HFFc6 (cell line): ENCODE measurements around the gene YAF2. TPM values are rescaled to one million over a fixed set of nuclear protein-coding genes. Genes with fewer than 3 reads are reported as not detected.

Source experiments
- DNase-seq: peaks from one replicate; pipeline ENCODE4 v3.0.0-alpha.2; 2018
- H3K27ac Mint-ChIP-seq: 2 replicates; pipeline ENCODE4 v1.8.0; 2020; ENCODE audit warnings: mild to moderate bottlenecking, mixed read lengths
- H3K27me3 Mint-ChIP-seq: 2 replicates; pipeline ENCODE4 v1.8.0; 2021; ENCODE audit warnings: mild to moderate bottlenecking, moderate library complexity, mixed read lengths; ENCODE audit not compliant: insufficient read depth
- H3K36me3 Mint-ChIP-seq: 2 replicates; pipeline ENCODE4 v1.8.0; 2021; ENCODE audit warnings: low read depth, mixed read lengths
- H3K4me1 Mint-ChIP-seq: 2 replicates; pipeline ENCODE4 v1.8.0; 2020; ENCODE audit warnings: low read depth, mixed read lengths
- H3K4me3 Mint-ChIP-seq: 2 replicates; pipeline ENCODE4 v1.8.0; 2020; ENCODE audit warnings: mild to moderate bottlenecking, moderate library complexity, mixed read lengths
- H3K9me3 Mint-ChIP-seq: 2 replicates; pipeline ENCODE4 v1.8.0; 2020; ENCODE audit warnings: mild to moderate bottlenecking, mixed read lengths
- total RNA-seq, 6 experiments: library from RNA; stranded (reverse); fragmentation: NEBNext Ultra II Directional; extraction: Animal tissue kit (Norgen Biotek cat#: 25700); gene quantifications; 2 replicates in 1 of 6; 3 replicates in 5 of 6; pipeline ENCODE4 v1.2.3, GENCODE V29; 2021
- TF ChIP-seq, protein P1 (sequence below): fragments of 200-600 bp; sonication (generic); IDR thresholded peaks from 2 replicates; pipeline ENCODE4 v1.5.0; 2021; ENCODE audit warnings: antibody characterized with exemption, mild to moderate bottlenecking

YAF2 gene
- total RNA-seq, 6 experiments from 2014 or later: 22.2 to 31.2 (median 27.6) TPM

DNA sequence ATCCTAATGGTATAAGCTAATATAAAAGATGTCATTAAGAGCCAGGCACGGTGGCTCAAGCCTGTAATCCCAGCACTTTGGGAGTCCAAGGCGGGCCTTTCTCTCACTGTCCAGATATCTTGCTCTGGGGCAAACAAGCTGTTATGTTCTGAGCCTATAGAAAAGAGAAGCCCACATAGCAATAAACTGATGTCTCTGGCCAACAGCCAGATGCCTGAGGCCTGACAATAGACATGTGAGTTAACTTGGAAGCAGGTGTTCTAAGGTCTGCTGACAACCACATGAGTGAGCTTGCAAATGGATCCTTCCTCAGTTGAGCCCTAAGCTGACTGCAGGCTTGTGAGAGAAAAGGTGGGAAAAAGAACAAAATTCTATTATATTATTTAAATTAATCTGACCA lies 25.0 kb downstream of the YAF2 start:
- Mint-ChIP-seq H3K4me1 (peaks cover 44% of the 10 kb centered on the region), H3K9me3 (no peaks in the 10 kb centered on the region), H3K4me3 (no peak overlapping the region), H3K36me3 (peaks cover 12% of the 10 kb centered on the region), H3K27ac (no peak overlapping the region), H3K27me3 (no peaks in the 10 kb centered on the region)
- DNase-seq: no peak
- TF ChIP-seq, protein P1, sequence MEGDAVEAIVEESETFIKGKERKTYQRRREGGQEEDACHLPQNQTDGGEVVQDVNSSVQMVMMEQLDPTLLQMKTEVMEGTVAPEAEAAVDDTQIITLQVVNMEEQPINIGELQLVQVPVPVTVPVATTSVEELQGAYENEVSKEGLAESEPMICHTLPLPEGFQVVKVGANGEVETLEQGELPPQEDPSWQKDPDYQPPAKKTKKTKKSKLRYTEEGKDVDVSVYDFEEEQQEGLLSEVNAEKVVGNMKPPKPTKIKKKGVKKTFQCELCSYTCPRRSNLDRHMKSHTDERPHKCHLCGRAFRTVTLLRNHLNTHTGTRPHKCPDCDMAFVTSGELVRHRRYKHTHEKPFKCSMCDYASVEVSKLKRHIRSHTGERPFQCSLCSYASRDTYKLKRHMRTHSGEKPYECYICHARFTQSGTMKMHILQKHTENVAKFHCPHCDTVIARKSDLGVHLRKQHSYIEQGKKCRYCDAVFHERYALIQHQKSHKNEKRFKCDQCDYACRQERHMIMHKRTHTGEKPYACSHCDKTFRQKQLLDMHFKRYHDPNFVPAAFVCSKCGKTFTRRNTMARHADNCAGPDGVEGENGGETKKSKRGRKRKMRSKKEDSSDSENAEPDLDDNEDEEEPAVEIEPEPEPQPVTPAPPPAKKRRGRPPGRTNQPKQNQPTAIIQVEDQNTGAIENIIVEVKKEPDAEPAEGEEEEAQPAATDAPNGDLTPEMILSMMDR: no peak

DNA sequence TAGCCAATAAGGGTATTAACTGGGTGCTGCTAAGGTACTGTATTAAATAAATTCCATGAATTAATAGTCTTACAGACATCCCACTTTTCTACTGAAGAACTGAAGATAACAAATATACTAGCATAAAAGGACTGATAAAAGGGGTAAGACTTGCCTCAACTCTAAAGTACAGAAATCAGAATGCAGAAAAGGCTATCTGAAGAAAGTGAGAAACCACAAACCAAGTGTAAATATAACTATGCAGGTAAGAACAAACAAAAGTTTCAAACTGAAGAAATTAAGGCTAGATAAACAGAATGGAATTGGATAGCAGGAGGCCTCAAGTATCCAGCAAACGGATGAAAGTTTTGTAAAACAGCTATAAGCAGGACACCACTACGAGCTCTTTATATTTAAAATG lies 29.5 kb downstream of the YAF2 start:
- H3K9me3 Mint-ChIP-seq: no peaks in the 10 kb centered on the region

DNA sequence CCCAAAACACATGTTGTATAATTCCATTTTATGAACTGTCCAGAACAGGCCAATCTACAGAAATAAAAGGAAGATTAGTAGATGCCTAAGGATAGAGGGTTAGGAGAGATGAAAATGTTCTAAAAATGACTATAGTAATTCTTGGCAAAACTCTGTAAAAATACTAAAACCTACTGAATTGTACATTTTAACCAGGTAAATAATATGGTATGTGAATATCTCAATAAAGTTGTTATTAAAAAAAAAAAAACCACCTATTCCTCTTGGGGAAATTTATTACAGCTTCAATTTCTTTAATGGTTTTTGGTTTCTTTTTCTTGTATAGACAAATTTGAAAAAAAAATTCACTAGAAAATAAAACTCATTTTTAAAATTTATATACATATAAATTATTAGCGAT lies 33.2 kb downstream of the YAF2 start:
- no peak for DNase-seq
- Mint-ChIP-seq H3K4me1 (peaks cover 31% of the 10 kb centered on the region), H3K27me3 (no peaks in the 10 kb centered on the region), H3K9me3 (no peaks in the 10 kb centered on the region), H3K4me3 (no peak overlapping the region), H3K36me3 (peaks cover 31% of the 10 kb centered on the region), H3K27ac (no peak overlapping the region)
- TF ChIP-seq, protein P1: no peak

More for the DNA sequence above, 29.5 kb downstream of the YAF2 start:
- Mint-ChIP-seq H3K27ac (no peak overlapping the region), H3K36me3 (peaks cover 24% of the 10 kb centered on the region), H3K4me3 (no peak overlapping the region), H3K4me1 (peaks cover 20% of the 10 kb centered on the region), H3K27me3 (no peaks in the 10 kb centered on the region)
- no peak for DNase-seq
- TF ChIP-seq, protein P1: no peak

DNA sequence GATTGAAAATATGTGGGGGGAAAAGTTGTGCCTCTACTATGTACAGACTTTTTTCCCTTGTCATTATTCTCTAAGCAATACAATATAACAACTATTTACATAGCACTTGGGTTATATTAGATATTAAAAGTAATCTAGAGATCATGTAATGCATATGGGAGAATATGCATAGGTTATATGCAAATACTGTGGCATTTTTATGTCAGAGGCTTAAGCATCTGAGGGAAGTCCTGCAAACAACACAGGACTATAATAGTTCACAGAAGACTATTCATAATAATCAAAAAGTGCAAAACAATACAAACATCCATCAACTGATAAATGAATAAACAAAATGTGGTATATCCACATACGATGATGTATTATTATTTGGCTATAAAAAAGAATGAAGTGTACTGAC lies 33.7 kb downstream of the YAF2 start:
- H3K4me3 Mint-ChIP-seq: no peak overlapping the region
- TF ChIP-seq, protein P1: no peak
- no peak for DNase-seq
- H3K4me1 Mint-ChIP-seq: peaks cover 31% of the 10 kb centered on the region
- H3K9me3 Mint-ChIP-seq: no peaks in the 10 kb centered on the region
- H3K36me3 Mint-ChIP-seq: peaks cover 31% of the 10 kb centered on the region
- no peaks in the 10 kb centered on the region for H3K27me3 Mint-ChIP-seq
- H3K27ac Mint-ChIP-seq: no peak overlapping the region

DNA sequence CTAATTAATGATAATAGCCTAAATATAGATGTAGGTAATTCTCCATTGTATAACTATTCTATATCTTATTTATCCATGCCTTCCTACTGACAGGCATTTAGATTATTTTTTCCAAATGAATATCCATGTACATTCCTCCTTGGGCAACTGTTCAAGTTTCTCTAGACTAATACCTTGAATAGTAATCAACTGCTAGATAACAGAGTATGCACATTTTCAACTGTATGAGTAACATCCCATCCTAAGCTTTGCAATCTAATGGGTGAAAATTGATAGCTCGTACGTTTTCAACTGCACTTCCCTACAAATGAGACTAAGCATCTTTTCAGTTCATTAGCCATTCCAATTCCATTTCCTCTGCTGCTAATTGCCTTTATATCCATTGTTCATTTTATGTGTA lies 37.0 kb downstream of the YAF2 start:
- Mint-ChIP-seq H3K4me3 (no peak overlapping the region), H3K9me3 (no peaks in the 10 kb centered on the region), H3K36me3 (peaks cover 17% of the 10 kb centered on the region), H3K4me1 (peaks cover 31% of the 10 kb centered on the region), H3K27ac (no peak overlapping the region), H3K27me3 (no peaks in the 10 kb centered on the region)
- no peak for DNase-seq
- TF ChIP-seq, protein P1: no peak

DNA sequence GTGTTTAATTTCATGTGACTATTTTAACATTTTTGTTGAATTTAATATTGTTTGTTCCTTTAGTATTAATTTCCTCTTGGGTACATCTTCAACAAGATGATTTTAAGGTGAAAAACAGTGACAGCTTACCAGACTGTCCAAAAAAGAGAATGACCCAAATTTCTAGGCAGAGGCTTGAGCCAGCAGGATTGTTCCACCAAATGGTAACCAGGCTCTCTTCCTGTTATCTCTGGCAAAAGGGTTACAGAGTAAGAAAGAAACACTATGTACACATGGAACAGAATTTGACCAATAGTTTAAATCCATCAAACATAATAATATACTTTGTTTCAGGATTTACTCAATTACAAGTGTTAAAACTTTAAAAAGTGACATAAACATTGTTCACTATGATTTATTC lies 39.0 kb downstream of the YAF2 start:
- DNase-seq: no peak
- no peaks in the 10 kb centered on the region for H3K27me3 Mint-ChIP-seq
- TF ChIP-seq, protein P1: no peak
- H3K4me3 Mint-ChIP-seq: no peak overlapping the region
- H3K9me3 Mint-ChIP-seq: no peaks in the 10 kb centered on the region
- H3K36me3 Mint-ChIP-seq: peaks cover 17% of the 10 kb centered on the region
- peaks cover 31% of the 10 kb centered on the region for H3K4me1 Mint-ChIP-seq
- H3K27ac Mint-ChIP-seq: no peak overlapping the region
